Renal cortical epithelial cell (primary cell): ENCODE results near the gene KCNQ2. TPM values are rescaled to one million over a fixed set of nuclear protein-coding genes. Genes with fewer than 3 reads are reported as not detected.
"Not testable (repeated sequence)": the region's sequence is repeated elsewhere in the genome, so short reads cannot be mapped to it uniquely, and the experiment has no call there.

Experiments
- DNase-seq: peaks from one replicate; pipeline ENCODE4 v3.0.0-alpha.2; 2011; ENCODE audit warnings: low read depth
- total RNA-seq: library from RNA; depleted of rRNA; stranded (reverse); fragments of >200 nt; gene quantifications from 2 replicates; pipeline ENCODE4 v1.2.3, GENCODE V29; 2014

KCNQ2 gene
- total RNA-seq, result not detected in 2 replicates

DNA sequence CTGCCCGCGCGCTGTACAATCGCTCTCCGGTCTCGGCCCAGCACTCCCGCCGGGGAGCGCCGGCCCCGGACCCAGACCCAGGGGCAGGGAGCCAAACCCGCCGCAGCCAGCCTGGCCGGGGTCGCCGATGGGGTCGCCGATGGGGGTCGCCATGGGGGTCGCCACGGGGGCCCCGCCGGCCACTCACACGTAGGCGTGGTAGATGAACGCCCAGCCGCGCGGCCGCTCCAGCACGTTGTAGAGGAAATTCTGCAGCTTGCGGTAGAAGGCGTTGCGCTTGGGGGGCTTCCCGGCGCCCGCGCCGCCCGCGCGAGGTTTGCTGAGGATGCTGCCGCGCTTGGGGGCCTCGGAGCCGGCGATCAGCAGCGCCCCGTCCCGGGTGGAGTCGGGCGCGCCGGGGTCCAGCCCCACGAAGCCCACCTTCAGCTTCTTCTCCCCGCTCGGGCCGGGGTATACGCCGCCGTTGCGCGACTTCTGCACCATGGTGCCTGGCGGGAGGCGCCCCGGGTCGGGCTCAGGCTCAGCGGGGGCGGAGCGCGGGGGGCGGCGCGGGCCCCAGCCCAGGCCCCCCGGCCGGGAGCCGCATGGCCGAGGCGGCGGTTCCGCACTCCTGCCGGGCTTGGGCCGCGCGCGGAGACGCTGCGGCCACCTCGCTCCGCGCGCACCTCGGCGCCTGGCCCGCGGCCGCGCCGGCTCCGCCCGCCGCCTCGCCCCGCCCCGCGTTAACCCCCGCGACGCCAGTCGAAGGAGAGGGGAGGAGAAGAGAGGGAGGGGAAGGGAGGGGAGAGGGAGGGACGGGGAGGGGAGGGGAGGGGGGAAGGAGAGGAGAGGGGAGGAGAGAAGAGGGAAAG, at the start of gene KCNQ2:
Gene KCNQ2 (minus strand): TSS at position 675 of the 851 bp plus-strand sequence. CDS start 192 bp downstream, at position 483.
- DNase-seq, result no peak

DNA sequence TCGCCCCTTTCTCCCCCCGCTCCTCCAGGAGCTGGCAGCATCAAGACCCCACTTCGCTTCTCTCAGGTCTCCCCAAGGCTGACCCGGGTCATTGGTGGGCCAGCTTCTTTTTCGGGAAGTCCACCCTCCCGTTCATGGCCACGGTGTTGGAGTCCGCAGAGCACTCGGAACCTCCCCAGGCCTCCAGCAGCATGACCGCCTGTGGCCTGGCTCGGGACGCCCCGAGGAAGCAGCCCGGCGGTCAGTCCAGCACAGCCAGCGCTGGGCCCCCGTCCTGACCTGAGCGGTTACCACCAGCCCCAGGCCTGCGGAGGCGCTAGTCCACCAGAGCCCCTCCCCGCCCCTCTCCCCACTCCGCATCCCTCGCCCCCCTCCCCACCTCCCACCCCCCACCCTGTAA, 49.1 kb upstream of the KCNQ2 start:
- no peak for DNase-seq

DNA sequence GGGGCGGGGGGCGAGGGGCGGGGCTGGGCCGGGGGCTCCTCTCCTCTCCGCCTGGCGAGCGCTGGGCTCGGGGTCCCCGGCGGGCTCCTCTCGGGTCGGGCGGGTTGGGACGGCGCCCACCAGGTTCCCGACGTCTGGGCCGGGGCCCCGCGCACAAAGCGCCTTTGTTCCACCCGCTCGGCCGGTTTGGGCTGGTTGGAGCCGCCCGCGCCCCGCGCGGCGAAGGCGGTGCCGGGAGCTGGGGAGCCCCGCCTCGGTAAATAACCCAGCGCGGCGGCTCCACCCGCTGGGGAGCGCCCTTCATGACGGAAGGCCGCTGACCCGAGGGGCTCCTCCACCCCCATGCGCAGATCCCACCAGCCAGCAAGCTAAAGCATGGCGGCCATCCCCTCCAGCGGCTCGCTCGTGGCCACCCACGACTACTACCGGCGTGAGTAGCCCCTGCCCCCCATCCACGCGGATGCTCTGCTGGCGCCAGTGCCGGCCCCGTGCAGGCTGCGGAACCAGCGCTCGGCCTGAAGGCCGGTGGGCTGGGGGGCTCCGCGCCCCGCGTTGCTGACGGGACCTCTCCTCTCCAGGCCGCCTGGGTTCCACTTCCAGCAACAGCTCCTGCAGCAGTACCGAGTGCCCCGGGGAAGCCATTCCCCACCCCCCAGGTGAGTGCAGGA, 48.6 kb upstream of the KCNQ2 start:
- DNase-seq, result no peak

DNA sequence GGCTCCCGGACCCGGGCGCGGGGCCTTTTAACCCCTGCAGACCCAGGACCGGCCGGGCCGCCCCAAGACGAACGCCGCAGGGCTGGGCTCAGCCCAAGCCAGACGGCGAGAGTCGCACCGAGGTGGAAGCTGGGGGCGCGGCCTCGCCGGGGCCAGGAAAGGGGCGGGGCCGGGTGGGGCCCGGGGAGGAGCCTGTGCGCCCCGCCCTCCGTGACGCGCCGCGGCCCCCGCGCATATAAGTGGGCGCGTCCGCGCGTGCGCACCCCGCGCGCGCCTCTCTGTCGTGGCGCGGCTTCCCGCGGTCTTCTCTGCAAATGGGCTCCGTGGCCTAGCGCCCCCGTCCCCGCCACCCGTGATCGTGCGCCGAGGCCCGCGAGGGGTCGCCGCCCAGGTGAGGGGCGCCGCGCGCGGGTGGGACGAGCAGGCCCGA, 48.1 kb upstream of the KCNQ2 start, which contains the start of gene PPDPF:
Gene PPDPF (plus strand): TSS at position 262 of the 430 bp plus-strand sequence. CDS start 544 bp downstream, outside the sequence.
- no peak for DNase-seq

DNA sequence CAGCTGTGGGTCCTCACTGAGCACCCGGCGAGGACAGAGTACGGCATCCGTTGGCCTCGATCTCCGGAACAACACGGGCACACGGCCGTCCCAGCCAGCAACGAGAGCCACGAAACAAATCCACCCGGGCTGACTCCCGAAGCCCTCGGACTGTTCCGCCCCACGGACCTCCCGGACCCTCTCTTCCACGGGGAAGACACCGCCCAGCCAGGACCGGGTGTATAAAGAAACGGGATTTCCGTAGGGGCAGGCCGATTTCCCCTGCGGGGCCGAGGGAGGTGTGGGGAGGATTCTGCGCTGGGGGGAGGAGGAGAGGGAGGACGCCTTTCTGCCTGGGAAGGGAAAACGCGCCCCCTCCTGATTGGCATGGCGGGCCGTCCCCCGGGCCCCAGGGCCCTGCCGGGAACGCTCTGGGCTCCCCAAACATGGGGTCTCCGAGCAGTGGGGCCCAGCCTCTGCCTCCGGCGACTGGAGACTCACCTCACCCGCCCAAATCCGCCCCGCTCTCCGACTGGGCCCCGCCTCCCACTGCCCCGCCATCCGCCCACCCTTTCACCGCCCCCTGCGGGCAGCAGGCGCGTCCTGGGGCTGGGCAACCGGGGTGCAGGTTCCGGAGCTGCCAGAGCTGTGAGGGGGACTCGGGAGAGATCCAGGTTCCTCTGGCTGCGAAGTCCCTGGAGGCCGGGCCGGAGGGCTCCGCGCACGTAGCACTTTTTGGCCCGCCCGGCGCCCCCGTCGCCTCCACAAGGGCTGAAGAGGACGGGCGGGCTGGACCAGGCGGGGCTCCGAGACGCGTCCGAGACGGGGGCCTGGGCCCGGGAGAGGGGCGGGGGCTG, 47.4 kb upstream of the KCNQ2 start:
- no peak for DNase-seq

DNA sequence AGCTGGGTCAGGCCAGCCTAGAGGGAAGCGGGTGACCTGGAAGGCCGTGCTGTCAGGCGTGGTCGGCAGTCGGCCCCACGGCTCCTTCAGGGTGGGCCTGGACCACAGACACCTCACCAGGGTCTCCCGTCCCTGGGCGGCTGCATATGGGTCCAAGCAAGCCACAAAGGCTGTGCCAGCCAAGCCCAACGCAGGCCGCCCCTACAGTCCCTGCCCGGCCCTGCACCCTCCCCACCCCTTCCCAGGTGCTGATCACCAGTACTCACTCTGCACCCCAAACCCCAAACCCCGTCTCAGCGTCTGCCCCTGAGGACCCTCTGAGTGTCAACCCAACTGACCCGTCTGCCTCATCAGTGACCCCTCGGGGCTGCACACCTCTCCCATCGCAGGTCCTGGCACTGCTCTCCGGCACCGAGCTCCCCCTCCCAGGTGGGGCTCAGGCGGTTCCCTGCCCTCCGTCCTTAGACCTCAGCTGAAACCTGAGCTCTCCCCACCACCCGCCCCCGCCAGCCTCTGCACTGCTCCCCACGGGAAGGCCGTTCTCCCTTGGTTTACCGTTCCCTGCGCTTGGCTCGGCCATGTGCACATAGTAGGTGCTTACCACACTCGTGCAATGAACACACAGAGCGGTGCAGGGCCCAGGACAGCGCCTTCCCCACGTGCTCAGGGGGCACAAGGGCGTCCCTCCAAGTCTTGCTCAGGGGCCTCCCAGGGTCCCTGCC, 46.7 kb upstream of the KCNQ2 start:
- DNase-seq, result no peak

DNA sequence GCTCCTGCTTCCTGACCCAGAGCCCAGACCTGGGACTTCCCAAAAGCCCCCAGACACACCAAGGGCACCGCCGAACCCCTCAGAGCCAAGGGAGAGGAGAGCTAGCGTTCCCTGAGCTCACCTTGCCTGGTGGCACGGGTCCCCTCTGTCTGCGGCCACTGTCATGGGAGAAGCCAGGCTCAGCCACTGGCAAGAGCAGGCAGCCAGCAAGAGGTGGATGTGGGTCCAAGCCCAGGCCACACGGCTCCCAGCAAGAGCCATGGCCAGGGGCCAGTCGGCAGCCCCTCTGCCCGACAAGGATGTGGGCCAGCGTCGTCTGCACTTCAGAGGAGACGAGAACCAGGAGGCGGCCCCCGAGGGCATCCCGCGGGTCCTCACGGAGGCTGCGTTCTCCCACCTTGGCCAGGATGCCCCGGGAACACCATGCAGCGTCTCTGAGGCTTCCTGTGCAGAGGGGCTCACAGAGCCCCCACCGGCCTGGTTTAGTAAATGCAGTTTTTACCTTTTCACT, 46.0 kb upstream of the KCNQ2 start:
- DNase-seq, result no peak

DNA sequence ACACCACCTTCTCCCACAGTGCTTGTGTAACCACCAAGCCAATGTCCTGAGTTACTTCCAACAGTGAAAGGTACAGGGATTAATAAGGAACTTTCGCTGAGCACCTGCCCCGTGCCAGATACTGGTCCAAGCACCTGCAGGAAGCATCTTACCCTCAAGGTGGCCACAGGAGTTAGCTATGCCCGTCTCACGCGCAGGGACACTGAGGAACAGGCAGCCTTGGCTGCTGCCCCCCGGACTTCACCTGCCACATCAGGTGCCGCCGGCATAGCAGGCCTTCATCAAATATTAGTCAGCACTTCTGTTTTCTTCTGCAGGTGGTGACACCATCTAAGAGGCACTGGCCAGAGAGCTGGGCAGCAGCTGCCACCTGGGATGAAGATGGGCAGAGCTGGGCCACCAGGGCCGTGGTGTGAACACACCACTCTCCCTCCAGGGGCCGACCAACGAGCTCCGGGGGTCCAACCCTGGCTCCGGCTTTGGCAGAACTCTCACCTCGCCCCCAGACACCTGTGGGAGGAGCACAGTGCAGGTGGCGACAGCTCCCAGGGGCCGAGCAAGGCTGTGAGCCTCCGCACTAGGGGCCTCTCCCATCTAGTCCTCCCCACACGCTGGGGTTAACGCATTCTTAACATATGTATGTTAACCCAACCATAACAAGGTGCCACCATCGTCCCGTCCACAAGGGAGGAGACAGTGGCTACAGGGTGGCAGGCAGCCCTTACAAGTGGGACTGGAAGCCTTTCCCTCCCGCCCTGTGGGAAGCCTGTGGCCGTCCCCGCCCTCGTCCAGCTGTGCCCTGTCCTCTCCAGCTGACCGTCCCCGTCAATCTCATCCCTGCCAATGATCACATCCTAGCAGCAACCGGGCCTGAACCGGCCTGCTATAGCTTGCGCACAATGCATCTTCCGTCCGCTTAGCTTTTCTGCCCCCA, 45.2 kb upstream of the KCNQ2 start:
- DNase-seq, result no peak

DNA sequence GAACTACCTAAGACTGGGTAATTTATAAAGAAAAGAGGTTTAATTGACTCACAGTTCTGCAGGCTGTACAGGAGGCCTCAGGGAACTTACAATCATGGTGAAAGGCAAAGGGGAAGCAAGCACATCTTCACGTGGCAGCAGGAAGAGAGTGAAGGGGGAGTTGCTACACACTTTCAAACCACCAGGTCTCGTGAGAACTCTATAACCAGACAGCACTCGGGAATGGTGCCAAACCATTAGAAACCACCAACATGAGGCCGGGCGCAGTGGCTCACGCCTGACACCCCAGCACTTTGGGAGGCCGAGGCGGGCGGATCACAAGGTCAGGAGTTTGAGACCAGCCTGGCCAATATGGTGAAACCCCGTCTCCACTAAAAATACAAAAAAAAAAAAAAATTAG, 42.1 kb upstream of the KCNQ2 start:
- DNase-seq, result not testable (repeated sequence)

DNA sequence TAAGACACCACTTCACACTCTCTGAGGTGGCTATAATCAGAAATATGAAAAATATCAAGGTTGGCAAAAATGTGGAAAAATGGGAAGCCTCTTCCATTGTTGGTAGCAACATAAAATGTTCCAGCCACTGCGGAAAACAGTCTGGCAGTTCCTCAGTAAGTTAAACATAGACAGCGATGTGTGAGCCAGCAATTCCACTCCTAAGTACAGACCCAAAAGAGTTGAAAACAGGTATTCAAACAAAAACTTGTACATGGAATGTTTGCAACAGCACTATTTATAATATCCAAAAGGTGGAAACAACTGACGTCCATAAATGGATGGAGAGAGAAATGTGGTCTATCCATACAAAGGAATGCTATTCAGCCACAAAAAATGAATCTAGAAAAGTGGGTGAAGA, 40.8 kb upstream of the KCNQ2 start:
- no peak for DNase-seq

DNA sequence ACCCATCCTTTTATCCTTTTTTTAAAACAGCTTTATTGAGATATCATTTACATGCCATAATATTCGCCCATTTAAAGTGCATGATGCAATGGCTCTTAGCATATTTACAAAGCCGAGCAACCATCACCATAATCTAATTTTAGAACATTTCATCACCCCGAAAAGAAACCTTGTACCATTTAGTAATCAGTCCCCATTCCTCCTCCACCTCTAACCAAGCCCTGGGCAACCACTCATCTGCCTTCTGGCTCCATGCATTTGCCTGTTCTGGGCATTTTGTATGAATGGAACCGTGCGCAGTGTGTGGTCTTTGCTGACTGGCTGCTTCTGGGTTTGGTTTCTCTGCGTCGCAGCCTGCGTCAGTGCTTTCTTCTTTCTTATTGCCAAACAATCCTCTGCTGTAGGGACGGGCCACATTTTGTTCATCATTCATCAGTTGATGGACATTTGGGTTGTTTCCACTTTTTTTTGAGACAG, 36.7 kb upstream of the KCNQ2 start:
- no peak for DNase-seq

DNA sequence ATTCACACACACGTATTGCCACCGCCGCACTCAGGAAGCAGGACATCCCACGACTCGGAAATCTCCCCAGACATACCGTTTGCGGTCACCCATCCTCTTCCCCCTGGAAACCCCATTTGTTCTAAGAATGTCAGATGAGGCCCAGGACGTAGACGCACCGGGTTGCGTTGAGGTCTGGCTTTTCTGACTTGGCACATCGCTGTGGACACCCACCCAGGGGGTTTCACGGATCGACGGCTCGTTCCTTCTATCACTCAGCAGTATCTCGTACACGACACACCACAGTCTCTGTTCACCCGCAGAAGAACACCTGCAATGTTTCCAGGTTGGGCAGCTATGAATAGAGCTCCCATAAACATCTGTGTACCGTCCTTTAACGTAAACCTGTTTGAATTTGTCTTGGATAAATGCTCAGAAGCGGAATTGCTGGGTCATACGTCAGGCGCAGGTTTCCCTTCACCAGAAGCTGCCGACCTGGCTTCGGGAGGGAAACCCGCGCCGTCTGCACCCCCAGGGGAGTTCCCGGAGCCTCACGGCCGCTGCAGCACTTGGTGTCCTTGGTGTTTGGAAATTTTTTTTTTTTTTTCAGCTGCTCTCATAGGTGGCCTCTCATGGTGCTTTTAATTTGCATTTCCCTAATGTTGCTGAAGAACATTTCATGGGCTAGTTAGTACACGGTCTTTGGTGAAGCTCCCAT, 35.8 kb upstream of the KCNQ2 start:
- no peak for DNase-seq

DNA sequence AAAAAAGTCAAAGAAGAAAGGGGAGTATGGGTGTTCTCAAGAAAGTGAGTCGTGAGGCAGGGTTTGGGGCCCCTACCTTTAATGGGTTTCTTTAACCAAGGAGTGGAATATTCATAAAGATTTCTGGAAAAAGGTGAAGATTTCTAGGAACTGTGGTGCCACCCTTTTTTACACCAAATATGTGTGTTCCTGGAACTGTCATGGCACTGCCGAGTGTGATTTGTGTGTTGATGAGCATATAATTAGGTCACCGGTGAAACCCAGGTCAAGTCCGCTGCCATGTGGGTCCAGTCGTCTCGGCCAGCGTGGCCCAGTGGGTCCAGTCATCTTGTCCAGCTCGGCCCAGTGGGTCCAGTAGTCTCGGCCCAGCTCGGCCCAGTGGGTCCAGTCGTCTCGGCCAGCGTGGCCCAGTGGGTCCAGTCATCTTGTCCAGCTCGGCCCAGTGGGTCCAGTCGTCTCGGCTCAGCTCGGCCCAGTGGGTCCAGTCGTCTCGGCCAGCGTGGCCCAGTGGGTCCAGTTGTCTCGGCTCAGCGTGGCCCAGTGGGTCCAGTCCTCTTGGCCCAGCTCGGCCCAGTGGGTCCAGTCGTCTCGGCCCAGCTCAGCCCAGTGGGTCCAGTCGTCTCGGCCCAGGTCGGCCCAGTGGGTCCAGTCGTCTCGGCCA, 34.8 kb upstream of the KCNQ2 start:
- no peak for DNase-seq

DNA sequence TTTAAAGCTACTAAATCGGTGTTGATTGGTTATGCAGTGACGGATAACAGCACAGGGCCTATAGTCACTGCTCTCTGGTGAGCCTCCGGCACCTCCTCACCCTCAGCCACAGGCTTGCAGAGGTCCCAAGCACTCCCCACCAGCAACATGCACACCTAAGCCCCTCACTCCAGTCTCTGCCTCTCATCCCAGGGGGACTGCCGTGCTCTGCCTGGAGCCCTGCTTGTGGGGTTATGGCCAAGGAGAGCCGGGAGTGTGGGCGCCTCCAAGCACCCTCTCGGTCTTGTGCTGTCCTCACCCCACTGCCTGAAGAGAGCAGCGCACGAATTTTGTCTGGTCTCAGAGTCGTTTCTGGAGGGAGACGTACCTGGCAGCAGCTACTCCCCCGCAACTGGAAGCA, 33.3 kb upstream of the KCNQ2 start:
- DNase-seq, result no peak

DNA sequence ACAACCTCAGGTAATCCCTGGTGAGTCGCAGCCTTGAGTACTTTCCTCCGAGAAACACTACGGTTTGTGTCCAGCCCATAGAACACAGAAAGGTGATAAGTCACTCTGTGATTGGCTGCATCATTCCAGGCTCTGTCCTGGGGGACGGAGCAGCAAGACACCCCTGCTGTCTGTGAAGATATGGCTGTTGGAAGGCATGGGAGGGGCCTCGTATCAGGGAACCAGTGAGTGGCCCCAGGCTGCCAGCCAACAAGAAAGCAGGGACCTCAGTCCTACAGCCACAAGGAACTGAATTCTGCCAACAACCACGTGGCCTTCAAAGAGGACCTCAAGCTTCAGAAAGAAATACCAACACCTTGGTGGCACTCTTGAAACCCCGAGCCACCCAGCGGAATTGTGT, 32.8 kb upstream of the KCNQ2 start:
- DNase-seq, result no peak

DNA sequence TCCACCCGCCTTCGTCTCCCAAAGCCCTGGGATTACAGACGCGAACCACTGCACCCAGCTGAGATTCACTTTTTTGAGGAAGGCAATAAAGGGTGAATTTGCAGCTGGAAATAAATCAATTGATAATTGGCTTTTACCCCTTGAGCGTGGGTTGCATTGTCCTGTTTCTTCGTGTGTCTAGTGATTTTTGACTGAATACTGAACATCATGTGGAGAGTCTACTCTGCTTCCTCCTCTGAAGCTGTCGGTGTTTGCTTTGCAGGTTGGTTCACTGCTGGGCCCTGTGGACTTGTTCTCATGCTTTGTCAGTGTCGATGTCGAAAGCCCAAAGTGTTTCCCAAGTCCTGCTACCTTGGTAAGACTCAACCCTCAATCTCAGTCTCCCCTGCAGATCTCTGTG, 32.2 kb upstream of the KCNQ2 start:
- no peak for DNase-seq

DNA sequence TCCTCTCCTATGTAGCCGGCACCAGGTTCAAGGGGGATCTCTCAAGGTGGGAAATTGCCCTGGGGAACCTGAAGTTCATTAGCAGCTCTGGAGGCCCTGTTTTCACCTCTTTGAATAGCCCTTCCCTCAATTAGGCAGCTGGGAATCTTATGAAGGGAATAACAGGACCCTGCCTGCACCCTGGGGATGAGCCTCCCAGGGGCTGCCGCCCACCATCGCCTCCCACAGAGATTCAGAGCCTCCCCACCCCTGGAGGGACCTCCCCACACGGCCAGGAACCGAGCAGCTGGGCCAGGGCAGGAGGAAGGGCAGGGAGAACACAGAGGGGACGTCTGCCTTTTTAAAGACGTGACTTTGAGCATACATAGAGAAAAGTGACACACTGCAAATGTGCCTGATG, 31.1 kb upstream of the KCNQ2 start:
- no peak for DNase-seq

DNA sequence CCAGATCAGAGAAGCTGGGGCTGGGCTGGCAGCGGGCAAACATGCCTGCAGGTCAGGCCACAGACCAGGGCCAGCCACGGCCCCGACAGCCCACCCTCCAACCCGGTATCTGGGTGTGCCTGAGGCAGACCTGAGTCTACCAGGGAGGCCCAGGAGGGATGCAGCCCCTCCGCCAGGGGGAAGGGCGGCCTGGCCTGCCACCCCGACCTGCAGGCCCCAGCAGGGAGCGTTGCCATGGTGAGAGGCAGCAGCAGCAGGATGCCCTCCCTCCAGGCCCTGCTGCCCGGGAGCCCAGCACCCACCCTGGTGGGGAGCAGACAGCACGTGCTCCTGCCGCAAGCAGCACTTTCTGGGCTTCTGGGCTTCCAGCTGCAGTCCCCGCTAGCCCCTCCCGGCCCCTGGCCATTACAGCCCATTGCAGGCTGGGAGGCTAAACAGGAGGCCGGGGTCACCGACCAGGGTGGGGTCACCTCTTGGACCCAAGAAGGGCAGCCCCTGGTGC, 30.3 kb upstream of the KCNQ2 start:
- no peak for DNase-seq
